Right ventricle myocardium inferior (tissue), 1 donor: ENCODE data around the gene NECTIN1. TPM values are rescaled to one million over a fixed set of nuclear protein-coding genes. Genes with fewer than 3 reads are reported as not detected.

Experiments used
- ATAC-seq: fragments of 200-7000 bp; cut with Tn5 transposase; one replicate; pipeline ENCODE4 v1.9.1; 2020; ENCODE audit warnings: mild to moderate bottlenecking, moderate library complexity
- DNase-seq: peaks from one replicate; pipeline ENCODE4 v3.0.0; 2021; ENCODE audit errors: missing footprints
- intact Hi-C: fragments of 100-400 bp; cut with DNase I; formaldehyde crosslinking; loops from one replicate; pipeline ENCODE4 v1.11.0; 2022
- total RNA-seq: library from RNA; stranded (reverse); fragmentation: NEBNext Ultra II Directional; extraction: Animal tissue kit (Norgen Biotek cat#: 25700); gene quantifications from one replicate; pipeline ENCODE4 v1.2.1, GENCODE V29; 2021
- donor health status: DM: no; HTN: yes; CAD: no; lungs with severe emphysema.

The NECTIN1 gene
- total RNA-seq, 1 donor from 2014 or later: 20.0 TPM

DNA sequence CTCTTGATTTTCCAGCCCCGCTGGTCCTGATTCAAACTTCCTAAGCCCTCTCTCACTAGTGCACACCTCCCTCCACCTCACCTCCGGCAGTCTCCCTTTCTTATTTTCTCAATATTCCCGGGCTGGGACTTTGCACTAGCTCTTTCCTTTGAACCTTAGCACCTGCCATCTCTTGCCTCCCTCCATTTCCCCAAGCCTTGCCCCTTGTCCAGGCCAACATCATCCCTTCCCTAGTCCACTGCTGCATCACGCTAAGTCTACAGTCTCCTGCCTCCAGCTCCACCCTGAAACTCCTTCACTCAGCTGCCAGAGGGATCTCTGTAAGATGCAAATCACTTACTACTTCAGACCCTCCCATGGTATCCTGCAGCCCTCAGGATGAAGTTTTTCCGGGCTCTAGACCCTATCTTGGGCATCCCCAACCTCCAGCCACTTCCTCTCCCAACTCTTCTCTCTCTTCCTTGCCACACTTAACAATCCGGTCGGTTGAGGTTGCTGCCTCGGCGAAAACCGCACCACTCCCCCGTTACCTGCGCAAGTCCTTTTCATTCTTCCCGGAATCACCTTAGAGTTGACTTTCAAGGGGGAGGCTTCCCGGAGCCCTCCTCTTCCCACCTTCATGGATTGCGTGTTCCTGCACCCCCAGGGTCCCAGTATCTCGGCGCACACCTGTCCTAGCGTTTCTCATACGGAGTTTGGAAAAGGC lies 42.7 kb downstream of the NECTIN1 start:
- intact Hi-C loops: no loop called here
- DNase-seq (peak; percentile 15), ATAC-seq (no peak)

DNA sequence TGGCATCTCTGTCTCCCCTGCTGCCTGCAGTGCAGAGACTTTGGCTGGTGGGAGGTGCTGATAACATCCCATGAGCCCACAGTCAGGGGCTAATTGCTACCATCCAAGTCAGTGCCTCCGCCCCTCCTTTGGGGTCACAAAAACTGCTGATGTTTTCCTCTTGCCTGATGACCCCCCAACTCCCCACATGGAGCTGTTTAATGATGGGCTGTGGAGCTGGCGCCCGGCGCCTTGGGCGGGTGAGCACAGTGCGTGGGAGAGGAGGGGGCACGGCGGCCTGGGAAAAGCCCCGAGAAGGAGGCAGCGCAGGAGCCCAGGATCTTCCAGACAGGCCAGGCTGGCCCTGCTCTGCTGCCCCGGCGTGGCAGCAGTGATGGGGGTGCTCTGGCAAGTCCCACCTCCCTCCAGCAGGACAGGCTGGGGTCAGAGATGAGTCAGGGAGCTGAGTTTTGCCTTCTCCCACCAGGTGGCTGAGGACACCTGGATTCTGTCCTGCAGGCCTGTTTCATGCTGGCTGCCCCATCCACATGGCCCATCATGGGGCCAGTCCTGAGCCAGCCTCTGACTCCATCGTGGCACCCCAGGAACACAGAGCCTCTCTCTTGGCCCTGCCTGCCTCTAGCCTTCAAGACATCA lies 43.8 kb downstream of the NECTIN1 start:
- intact Hi-C loops: no loop called here
- DNase-seq (peak; percentile 56), ATAC-seq (no peak)

DNA sequence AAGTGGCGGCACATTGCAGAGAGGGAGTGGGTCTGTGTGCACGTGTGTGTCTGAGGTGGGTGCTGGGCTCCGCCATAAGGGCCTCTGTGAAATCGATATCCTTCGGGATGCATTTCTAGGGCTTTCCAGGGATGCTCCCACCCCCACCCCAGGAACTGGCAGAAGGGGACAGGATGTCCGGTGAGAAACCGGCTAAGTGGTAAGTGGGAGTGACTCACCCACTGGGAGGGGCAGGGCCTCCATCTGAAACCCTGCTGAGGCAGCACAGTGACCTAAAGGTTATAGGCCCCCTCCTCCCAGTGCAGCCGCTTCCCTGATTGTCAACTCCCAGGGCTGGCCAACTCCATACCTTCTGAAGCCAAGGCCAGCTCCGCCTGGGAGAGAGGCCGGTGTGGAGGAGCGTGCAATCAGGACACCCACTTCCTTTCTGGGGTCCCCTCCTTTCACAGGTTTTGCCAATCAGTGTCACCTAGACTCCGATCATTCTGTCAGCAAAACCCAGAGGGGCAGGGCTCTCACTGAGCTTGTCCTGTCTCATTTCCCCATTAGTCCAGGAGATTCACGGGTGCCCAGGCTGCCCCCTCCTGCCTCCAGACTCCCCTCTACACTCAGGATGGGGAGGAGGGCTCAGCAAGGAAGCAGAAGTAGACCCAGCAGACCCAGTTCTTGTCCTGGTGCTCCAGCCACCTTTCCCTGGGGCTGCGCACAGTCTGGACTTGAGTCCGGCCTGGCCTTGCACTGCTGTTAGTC lies 44.5 kb downstream of the NECTIN1 start:
- intact Hi-C loops: no loop called here
- no peak for ATAC-seq
- peak; percentile 63 for DNase-seq

DNA sequence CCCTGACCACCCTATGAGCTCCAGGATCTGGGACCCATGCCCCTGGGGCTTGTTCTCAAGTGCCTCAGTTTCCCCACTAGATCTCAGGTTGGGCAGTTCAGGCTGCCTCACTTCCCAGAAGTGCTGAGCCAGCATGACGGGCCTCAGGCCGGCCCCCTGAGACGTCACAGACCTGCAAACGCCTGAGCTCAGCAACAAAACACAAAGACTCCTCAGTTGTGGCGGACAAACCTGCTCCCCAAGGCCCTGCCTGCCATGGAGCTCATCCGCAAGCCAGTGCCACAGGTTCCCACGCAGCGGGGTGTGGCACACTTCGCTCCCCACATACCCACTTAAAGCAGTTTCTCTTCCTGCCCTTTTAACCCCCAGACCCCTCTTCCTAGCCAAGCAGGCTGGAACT lies 45.2 kb downstream of the NECTIN1 start:
- DNase-seq (peak; percentile 7), ATAC-seq (no peak)
- intact Hi-C loops: no loop called here

DNA sequence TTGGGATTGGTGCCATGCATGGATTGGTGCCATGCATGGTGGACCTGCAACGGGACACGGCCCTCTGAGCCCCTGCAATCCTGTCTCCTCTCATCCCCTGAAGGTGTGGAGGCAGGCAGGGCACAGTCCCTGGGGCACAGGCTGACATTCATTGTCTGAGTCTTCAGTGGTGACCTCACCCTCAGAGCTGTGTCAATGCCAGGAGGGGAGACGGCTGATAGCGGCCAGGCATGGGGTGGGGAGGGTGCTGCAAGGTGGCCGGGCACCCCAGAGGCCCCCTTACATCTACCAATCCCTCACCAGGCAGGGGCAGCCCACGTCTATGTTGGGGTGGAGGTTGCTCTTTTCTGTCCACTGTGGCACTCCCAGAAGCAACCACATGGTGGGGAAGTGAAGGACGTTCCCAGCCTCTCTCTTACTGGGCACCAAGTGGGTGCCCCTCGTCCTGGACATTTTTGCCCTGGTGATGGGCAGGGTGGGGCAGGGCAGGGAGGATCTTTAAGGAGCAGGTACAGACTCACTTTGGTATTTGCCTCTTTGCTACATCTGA lies 47.6 kb downstream of the NECTIN1 start:
- intact Hi-C loops: no loop called here
- ATAC-seq (no peak), DNase-seq (no peak)

DNA sequence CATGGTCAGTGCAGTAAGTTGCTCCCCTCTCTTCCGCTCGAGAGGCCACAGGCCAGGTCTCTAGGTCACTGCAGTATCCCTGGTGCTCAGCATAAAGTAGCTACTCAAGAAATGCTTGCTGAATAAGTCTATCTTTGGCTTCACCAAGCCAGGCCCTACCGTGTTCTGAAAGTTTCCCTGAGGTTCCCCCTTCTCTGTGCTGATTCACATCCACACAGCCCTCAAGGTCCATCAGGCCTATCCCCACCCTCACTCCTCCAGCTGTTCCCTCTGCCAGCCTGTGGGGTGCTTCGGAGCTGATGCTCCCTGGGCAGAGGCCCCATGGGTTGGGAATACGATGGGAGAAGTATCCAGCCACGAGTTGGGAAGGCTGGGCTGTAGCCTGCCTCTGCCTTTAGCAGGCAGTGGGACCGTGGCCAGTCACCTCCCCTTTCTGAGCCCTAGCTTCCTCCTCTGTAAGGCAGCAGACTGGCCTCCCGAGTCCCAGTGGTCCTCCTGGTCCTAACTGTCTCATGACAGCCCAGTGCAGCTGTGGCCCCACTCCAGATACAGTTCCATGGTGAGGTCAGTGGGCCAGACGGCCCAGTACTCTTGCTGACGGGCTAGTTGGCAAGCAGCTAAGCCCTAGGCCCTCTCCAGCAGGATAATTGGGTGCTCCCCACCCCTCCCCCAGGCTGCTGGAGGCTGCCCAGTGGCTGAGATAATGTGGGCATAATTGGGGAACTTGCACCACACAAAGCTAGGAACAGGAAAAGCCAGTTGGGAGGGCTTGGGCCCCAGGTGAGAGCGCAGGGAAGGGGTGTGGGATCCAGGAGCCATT lies 48.2 kb downstream of the NECTIN1 start:
- peak; percentile 79 for DNase-seq

DNA sequence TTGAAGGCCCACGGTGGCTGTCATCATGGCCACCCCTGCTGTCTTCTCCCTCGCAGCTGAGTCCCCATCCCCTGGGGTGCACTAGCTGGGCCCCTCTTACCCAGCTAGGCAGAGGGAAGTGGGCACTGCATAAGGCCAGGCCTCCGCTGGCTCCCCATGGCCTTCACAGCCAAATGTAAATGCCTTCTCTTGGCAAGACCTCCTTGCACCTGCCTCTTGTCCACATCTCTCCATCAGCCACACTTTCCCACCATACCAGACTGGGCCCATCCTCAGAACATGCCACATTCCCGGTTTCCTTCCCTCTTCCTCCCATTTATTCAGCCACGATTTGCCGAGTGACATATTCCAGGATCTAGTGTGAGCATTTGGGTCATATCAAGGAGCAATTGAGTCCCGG lies 49.7 kb downstream of the NECTIN1 start:
- no peak for DNase-seq
- no peak for ATAC-seq
- intact Hi-C loops: no loop called here

More for the DNA sequence above, 48.2 kb downstream of the NECTIN1 start:
- ATAC-seq: peak; percentile 56
- intact Hi-C loops: no loop called here

DNA sequence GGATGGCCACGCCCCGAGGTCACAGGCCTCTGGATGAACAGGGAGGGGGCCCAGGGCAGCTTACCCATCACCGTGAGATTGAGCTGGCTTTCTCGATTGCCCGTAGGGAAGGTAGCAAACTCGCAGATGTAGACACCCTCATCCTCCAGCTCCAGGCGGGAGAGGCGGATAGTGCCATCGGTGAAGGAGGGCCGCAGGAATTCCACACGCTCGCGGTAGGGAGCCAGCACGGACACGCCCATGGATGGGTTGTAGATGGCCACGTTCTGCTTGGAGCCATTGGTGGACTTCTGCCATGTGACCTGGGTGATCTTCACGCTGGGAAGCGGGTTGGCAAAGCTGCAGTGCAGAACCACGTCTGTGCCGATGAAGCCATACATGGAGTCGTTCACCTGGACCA lies 50.6 kb downstream of the NECTIN1 start:
- ATAC-seq: no peak
- intact Hi-C loops: no loop called here
- no peak for DNase-seq

DNA sequence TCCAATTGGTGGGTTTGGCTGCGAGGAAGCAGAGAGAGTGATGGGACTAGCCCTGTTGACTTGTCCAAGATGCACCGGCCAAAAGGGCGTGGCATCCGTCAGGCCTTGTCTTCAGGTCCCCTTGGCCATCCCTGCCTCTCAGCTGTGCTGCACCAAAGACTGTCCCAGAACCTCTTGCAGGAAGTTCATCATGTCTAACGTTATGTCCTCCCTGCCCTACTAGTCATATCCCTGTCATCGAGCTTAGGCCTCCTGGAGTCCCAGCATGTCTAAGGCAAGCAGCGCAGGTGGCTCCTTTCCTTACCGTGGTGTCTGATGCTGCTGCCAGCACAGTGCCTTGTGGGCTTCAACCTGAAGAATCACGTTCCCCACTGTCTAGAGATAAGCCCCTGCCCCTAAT lies 51.2 kb downstream of the NECTIN1 start:
- ATAC-seq (no peak), DNase-seq (no peak)
- intact Hi-C loops: no loop called here

DNA sequence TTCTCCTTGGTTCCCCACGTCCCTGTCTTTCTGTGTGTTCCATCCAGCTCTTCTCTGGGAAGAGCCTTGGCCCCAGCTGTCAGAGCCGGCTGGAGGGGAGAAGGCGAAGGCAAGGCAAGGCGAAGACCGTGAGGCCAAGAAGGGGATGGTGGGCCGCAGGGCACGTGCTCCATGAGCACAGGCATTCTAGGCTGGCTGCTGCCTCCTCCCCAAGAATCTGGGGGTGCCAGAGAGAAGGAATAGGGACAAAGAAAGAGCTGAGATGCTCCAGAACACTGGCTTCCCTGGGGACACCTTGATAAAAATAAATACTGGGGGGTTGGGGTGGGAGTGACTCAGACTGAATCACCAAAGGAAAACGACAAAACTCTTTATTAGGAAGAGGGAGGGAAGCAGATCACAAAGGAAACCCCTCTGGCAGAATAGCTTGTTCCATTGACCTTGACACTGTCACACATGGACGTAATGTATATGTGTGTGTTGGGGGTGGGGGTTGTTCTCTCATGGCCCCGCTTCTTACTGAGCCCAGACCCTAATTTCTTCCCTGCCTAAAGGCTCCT lies 52.5 kb downstream of the NECTIN1 start:
- intact Hi-C loops: no loop called here
- DNase-seq (no peak), ATAC-seq (no peak)

DNA sequence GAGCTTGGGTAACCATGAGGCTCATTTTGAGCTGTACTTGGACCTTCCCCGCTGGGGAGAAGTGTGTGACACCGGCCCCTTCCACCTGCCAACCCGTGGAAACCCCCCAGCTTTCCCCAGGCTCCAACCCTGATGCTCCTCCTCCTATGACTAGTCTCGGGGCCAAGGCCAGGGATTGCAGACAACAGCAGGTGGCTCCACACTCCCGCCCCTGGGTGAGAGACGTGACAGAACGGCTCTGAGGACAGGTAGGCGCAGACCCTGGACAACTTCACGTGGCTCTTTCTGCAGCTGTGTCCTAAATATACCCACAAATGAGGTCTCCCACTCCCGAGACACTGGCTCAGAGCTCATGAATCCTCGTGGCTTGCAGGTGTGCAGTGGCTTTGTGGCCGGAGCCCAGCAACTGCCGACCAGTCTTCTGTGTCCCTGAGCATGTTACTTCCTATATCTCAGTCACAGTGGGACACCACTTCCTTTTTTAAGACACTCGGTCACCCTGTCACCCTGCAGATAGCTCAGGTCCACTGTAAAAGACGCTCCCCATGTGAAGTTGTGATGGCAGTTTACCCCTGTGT lies 55.2 kb downstream of the NECTIN1 start:
- ATAC-seq (no peak), DNase-seq (no peak)
- intact Hi-C loops: no loop called here

DNA sequence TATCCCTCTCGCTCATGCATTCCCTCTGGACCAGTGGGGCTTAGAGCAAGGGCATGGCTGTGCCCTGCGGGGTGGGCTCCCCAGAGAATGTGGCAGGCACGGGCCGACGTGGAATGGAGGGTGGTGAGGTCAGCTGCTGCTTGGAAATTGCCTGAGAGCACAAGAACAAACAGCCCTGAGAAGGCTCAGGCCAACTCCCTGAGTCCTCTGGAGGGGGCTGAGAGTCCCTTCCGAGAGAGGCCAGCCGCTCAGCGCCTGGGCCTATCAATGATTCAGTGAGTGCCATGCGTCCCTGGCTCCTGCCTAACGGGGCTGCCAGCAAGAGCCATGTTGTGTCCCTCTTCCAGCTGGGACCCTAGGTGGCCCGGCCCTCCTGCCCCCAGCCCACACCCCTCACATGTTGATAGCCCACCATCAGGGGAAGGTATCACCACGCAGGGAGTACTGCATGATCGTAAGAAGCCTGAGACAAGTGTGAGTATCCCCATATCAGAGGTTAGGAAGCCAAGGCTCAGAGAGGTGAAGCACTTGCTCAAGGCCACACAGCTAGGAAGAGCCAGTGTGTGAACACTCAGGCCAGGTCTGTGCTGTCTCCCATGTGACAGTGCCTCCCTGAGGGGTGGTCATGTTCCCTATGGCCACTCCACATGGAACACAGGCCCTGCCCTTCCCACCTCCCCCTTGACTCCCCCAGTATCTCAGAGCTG lies 55.8 kb downstream of the NECTIN1 start:
- DNase-seq (no peak), ATAC-seq (no peak)
- intact Hi-C loops: no loop called here

DNA sequence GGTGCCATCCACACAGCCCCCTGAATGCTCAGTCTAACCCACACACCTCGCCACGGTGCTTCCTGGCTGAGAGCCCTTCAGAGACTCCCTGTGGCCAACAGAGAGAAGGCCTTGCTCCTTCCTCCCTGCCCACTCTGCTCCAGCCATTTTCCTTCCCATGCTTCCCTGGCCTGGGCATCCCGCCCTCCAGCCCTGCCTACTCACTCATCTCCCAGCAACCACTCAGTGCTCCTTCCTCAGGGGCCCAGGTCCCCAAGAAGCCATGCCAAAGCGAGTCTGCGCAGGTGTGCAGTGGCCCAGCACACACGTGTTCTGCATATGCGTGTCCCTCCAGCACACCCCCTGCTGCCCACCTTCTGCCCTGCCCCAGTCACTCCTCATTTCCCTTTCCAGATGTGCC lies 56.4 kb downstream of the NECTIN1 start:
- intact Hi-C loops: no loop called here

DNA sequence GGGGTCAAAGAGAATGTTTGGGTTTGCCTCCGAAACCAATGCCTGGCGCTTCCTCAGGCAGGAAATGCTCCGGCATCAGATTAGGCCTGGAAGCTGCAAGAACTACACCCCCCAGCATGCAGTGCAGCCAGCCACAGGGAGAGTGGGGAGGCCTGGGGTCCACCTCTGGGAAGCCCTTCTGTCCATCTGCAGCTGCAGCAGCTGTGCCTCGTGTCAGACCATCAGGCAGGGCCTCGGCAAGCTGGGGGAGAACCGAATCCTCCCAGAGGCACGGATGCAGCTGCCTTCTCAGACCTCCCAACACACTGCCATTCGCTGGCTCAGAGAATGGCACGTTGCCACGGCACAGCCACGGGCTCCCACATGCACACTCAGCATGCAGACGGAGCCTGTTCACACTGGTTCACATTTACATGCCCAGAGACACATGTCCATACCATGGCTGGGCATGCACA lies 57.4 kb downstream of the NECTIN1 start:
- DNase-seq (no peak), ATAC-seq (peak; percentile 37)
- intact Hi-C loops: no loop called here

More for the DNA sequence above, 56.4 kb downstream of the NECTIN1 start:
- no peak for DNase-seq
- no peak for ATAC-seq

DNA sequence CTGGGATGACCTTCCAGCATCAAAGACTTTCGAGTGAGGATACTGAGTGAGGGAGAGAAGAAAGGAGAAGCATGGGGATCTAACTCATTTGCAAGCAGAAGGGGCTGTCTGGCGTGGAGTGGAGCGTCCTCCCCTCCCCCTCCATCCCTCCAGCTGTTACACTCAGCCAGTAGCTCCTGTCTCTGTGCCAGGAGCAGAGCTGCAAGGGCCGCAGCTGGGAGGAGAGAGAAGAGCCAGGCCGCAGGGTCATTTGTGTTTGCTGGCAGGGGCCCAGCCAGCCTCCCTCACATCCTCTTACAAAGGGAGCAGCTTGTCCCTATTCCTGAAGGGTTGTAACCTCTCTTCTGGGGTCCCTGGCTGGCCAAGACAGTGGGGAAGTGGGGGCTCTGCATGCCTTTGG lies 57.9 kb downstream of the NECTIN1 start:
- ATAC-seq (peak; percentile 76), DNase-seq (peak; percentile 92)
- intact Hi-C loops: no loop called here

DNA sequence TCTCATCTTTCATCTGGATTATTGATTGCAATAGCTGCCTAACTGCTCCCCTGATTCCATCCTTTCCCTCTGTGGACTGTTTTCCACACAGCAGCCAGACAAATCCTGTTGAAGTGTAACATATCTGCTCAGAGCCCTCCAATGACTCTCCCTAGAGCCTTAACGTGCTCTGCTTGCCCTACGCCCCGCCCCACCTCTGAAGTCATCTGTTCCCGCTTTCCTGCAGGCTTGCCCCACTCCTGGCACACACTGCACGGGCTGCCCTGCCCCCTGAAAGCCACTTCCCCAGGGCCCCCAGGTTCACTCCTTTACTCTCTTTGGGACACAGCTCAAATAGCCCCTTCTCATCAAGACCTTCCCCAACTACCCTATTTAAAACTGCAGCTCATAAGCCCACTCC lies 59.5 kb downstream of the NECTIN1 start:
- no peak for DNase-seq
- intact Hi-C loops: loop anchor here (5.0 kb wide), 1 partner anchor 343 kb away; no protein-coding TSS in a partner anchor
- ATAC-seq: no peak

DNA sequence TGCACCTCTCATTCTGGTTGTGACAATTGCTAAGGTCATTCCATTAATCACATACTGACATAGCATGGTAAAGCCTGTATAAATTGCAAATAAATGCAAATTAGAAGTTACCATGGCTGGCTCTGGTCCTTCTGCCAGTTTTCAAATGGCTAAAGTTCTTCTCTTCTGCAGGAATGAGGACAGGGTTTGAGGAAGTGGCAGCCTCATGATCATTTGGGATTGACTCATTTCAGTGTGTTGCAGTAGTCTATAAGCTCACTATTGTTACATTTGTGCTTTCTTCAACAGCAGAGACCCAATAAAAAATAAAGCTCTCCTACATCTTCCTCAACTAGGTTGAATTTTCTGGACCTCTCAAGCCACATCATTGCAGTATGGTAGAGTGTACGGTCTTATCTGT lies 60.3 kb downstream of the NECTIN1 start:
- intact Hi-C loops: loop anchor here (5.0 kb wide), 1 partner anchor 344 kb away; no protein-coding TSS in a partner anchor
- DNase-seq: no peak
- ATAC-seq: no peak
